Caco-2 (cell line): Measurements from ENCODE around the gene ZSCAN5A. TPM values are rescaled to one million over a fixed set of nuclear protein-coding genes. Genes with fewer than 3 reads are reported as not detected.

ENCODE experiments used
- BruUV-seq: library from RNA; stranded (reverse); fragments of 400-500 nt; replicated peaks from 2 replicates; lab custom pipeline; 2021; lab: Mats Ljungman, UMichigan
- CTCF ChIA-PET: fragments of 300-600 bp; sonication (Branson Sonifier 250); formaldehyde crosslinking; loops from one replicate; lab custom pipeline; 2022; ENCODE audit warnings: antibody characterized with exemption; lab: Charles Lee
- POLR2A ChIA-PET: fragments of 300-600 bp; sonication (Branson Sonifier 250); formaldehyde crosslinking; loops from one replicate; lab custom pipeline; 2022; ENCODE audit warnings: antibody characterized with exemption; lab: Charles Lee
- DNase-seq, 2 experiments: peaks; one replicate each; pipeline versions ENCODE4 v3.0.0 to v3.0.0-alpha.2; 2020 to 2022
- H3K27me3 ChIP-seq: replicated peaks from 2 replicates; pipeline ENCODE4 v1.6.0; 2011; ENCODE audit warnings: low read length; ENCODE audit not compliant: control insufficient read depth, insufficient read depth
- H3K36me3 ChIP-seq: 2 replicates; pipeline ENCODE4 v1.5.1; 2011; ENCODE audit warnings: low read length; ENCODE audit not compliant: control insufficient read depth, insufficient read depth
- H3K4me1 ChIP-seq: fragments of 250-450 bp; sonication (Bioruptor Pico); 2 replicates; pipeline ENCODE4 v1.5.1; 2020; ENCODE audit warnings: mild to moderate bottlenecking
- H3K4me3 ChIP-seq: 2 replicates; pipeline ENCODE4 v1.5.1; 2011; ENCODE audit warnings: low read depth, mild to moderate bottlenecking, control low read depth, low read length
- H3K9me3 ChIP-seq: fragments of 250-450 bp; sonication (Bioruptor Pico); 2 replicates; pipeline ENCODE4 v1.5.1; 2020; ENCODE audit warnings: mild to moderate bottlenecking, moderate library complexity
- H3K27ac Mint-ChIP-seq: one replicate; pipeline ENCODE4 v1.8.0; 2022; ENCODE audit warnings: mixed read lengths; ENCODE audit not compliant: unreplicated experiment
- H3K27me3 Mint-ChIP-seq: one replicate; pipeline ENCODE4 v1.8.0; 2022; ENCODE audit warnings: mixed read lengths; ENCODE audit not compliant: insufficient read depth, unreplicated experiment
- H3K36me3 Mint-ChIP-seq: one replicate; pipeline ENCODE4 v1.8.0; 2022; ENCODE audit warnings: mild to moderate bottlenecking, mixed read lengths; ENCODE audit not compliant: insufficient read depth, unreplicated experiment
- H3K4me1 Mint-ChIP-seq: one replicate; pipeline ENCODE4 v1.8.0; 2022; ENCODE audit warnings: low read depth, mixed read lengths; ENCODE audit not compliant: unreplicated experiment
- H3K4me3 Mint-ChIP-seq: one replicate; pipeline ENCODE4 v1.8.0; 2022; ENCODE audit warnings: mild to moderate bottlenecking, moderate library complexity, mixed read lengths; ENCODE audit not compliant: unreplicated experiment
- H3K9me3 Mint-ChIP-seq: one replicate; pipeline ENCODE4 v1.8.0; 2022; ENCODE audit warnings: mixed read lengths; ENCODE audit not compliant: unreplicated experiment
- CTCF ChIP-seq, 2 experiments: fragments of 200-600 bp in 1 of 2; IDR thresholded peaks; 1 replicate in 1 of 2; 2 replicates in 1 of 2; pipeline versions ENCODE4 v1.5.1 to v1.8.0; 2011 to 2022; ENCODE audit warnings: antibody characterized with exemption in 1 of 2, control low read depth in 1 of 2, inconsistent platforms in 1 of 2, low read depth in 1 of 2, low read length in 1 of 2, mild to moderate bottlenecking in 1 of 2, moderate library complexity in 1 of 2; ENCODE audit not compliant: insufficient read depth in 1 of 2, severe bottlenecking in 1 of 2, unreplicated experiment in 1 of 2
- intact Hi-C: fragments of 100-400 bp; cut with micrococcal nuclease; formaldehyde crosslinking; loops from one replicate; pipeline ENCODE4 v1.10.0; 2022; ENCODE audit not compliant: unreplicated experiment
- total RNA-seq: library from RNA; stranded (reverse); gene quantifications from 2 replicates; pipeline ENCODE4 v1.2.3, GENCODE V29; 2022

ZSCAN5A gene
- total RNA-seq, 1 experiment from 2014 or later = 11.3 TPM

GRCh38 chr19:56295531-56296455 lies 18.8 kb downstream of the ZSCAN5A start:
- no peaks in the 10 kb centered on the region for H3K4me1 Mint-ChIP-seq
- TF ChIP-seq CTCF (IDR thresholded peaks at IDR 0.05; ENCODE audit: insufficient read depth in 1 of 2, low read depth in 1 of 2, low read length in 1 of 2, severe bottlenecking in 1 of 2, unreplicated experiment in 1 of 2) = no peak
- H3K27ac Mint-ChIP-seq = no peak overlapping the region
- H3K9me3 ChIP-seq = no peaks in the 10 kb centered on the region
- H3K4me1 ChIP-seq = no peaks in the 10 kb centered on the region
- no peaks in the 10 kb centered on the region for H3K36me3 ChIP-seq
- POLR2A ChIA-PET = no interaction called here
- H3K9me3 Mint-ChIP-seq = no peaks in the 10 kb centered on the region
- H3K4me3 ChIP-seq = no peak overlapping the region
- BruUV-seq = no TSS peak
- H3K36me3 Mint-ChIP-seq = peaks cover 7% of the 10 kb centered on the region
- H3K27me3 ChIP-seq = no peaks in the 10 kb centered on the region
- intact Hi-C loops = no loop called here
- no peak for DNase-seq
- CTCF ChIA-PET = interaction anchor here (0.6 kb wide), 1 partner anchor 21 kb away, joined by 3 read pairs; no protein-coding TSS in a partner anchor
- H3K4me3 Mint-ChIP-seq = no peak overlapping the region
- no peaks in the 10 kb centered on the region for H3K27me3 Mint-ChIP-seq

GRCh38 chr19:56294549-56294948 lies 20.1 kb downstream of the ZSCAN5A start:
- H3K9me3 ChIP-seq = no peaks in the 10 kb centered on the region
- no peaks in the 10 kb centered on the region for H3K27me3 ChIP-seq
- no peaks in the 10 kb centered on the region for H3K4me1 Mint-ChIP-seq
- DNase-seq = no peak
- H3K4me1 ChIP-seq = no peaks in the 10 kb centered on the region
- peaks cover 7% of the 10 kb centered on the region for H3K36me3 Mint-ChIP-seq
- H3K36me3 ChIP-seq = no peaks in the 10 kb centered on the region
- H3K4me3 ChIP-seq = no peak overlapping the region
- no peak for TF ChIP-seq CTCF (IDR thresholded peaks at IDR 0.05; ENCODE audit: insufficient read depth in 1 of 2, low read depth in 1 of 2, low read length in 1 of 2, severe bottlenecking in 1 of 2, unreplicated experiment in 1 of 2)
- no TSS peak for BruUV-seq
- ChIA-PET CTCF (no interaction called here), POLR2A (no interaction called here)
- intact Hi-C loops = no loop called here
- no peaks in the 10 kb centered on the region for H3K27me3 Mint-ChIP-seq
- no peak overlapping the region for H3K4me3 Mint-ChIP-seq
- no peaks in the 10 kb centered on the region for H3K9me3 Mint-ChIP-seq
- no peak overlapping the region for H3K27ac Mint-ChIP-seq

GRCh38 chr19:56291867-56292266 lies 22.8 kb downstream of the ZSCAN5A start:
- CTCF ChIA-PET = interaction anchor here (0.7 to 1.2 kb wide), 2 partner anchors 18 to 67 kb away, joined by 3 to 4 read pairs; no protein-coding TSS in a partner anchor
- Histone ChIP-seq H3K4me1 (no peaks in the 10 kb centered on the region), H3K9me3 (no peaks in the 10 kb centered on the region), H3K36me3 (no peaks in the 10 kb centered on the region), H3K4me3 (no peak overlapping the region), H3K27me3 (no peaks in the 10 kb centered on the region)
- POLR2A ChIA-PET = no interaction called here
- H3K36me3 Mint-ChIP-seq = peaks cover 7% of the 10 kb centered on the region
- no peak for DNase-seq
- H3K27ac Mint-ChIP-seq = no peak overlapping the region
- no peak overlapping the region for H3K4me3 Mint-ChIP-seq
- no peaks in the 10 kb centered on the region for H3K27me3 Mint-ChIP-seq
- intact Hi-C loops = no loop called here
- H3K4me1 Mint-ChIP-seq = no peaks in the 10 kb centered on the region
- no peak for TF ChIP-seq CTCF (IDR thresholded peaks at IDR 0.05; ENCODE audit: insufficient read depth in 1 of 2, low read depth in 1 of 2, low read length in 1 of 2, severe bottlenecking in 1 of 2, unreplicated experiment in 1 of 2)
- no TSS peak for BruUV-seq
- no peaks in the 10 kb centered on the region for H3K9me3 Mint-ChIP-seq
